Fibroblast of villous mesenchyme (primary cell): Measurements from ENCODE around the gene NFKBIE. TPM values are rescaled to one million over a fixed set of nuclear protein-coding genes. Genes with fewer than 3 reads are reported as not detected.

Source experiments
- DNase-seq: peaks from one replicate; pipeline ENCODE4 v3.0.0-alpha.2; 2010; ENCODE audit warnings: low read depth
- H3K4me3 ChIP-seq: 2 replicates; pipeline ENCODE4 v1.5.1; 2011; ENCODE audit warnings: low read depth, mild to moderate bottlenecking, low read length
- total RNA-seq: library from RNA; depleted of rRNA; stranded (reverse); fragments of >200 nt; gene quantifications from 2 replicates; pipeline ENCODE4 v1.2.3, GENCODE V29; 2012
- TF ChIP-seq, protein P1 (sequence below): IDR thresholded peaks from 2 replicates; pipeline ENCODE4 v1.5.1; 2012; ENCODE audit warnings: low read depth, mild to moderate bottlenecking, low read length; ENCODE audit not compliant: insufficient read depth

Gene NFKBIE
- total RNA-seq, 1 donor: 17.7 TPM

DNA sequence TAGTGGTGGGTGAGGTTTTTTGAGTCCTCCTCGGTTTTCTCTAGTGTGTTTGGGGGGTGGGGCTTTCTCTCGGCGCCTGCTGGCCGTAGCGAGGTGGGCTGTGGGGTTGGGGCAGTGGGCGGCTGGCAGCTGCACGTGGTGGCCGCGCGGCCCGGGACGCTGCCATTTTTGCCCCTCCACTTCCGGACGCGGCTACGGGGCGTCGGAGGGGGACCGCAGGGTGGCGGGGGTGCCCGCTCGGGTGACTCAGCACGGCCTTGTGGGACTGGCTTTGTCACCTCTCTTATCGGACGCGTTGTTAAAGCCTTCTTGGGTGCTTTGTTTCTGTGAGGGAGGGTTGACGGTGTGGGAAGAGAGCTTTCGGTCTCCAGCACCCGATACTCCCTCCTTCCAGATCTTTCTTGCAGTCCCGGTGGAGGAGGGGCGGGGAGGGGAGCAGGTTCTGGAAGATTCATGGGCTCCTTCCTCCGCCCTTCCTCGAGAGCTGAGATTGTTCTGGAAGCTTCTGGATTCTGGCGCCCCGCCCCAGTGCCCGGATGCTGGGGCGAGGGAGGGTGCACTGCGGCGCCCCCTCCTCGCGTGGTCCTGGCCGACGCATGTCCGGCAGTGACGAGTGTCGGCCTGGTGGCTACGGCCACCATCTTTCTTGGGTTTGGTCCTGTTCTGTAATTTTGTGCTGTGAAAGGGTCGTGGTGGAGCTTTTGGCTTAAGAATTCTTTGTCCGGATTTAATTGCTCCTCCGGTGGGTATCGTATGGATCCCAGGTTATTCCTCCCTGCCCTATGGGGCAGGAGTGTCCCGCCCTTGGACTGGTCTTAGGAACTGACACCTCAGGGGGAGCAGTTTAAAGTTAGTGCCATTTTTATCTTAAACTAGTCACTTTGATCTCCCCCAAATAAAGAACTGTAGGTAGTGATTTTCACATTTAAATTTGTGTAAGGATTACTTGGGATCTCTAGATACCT lies 17.7 kb downstream of the NFKBIE start:
- TF ChIP-seq, protein P1, sequence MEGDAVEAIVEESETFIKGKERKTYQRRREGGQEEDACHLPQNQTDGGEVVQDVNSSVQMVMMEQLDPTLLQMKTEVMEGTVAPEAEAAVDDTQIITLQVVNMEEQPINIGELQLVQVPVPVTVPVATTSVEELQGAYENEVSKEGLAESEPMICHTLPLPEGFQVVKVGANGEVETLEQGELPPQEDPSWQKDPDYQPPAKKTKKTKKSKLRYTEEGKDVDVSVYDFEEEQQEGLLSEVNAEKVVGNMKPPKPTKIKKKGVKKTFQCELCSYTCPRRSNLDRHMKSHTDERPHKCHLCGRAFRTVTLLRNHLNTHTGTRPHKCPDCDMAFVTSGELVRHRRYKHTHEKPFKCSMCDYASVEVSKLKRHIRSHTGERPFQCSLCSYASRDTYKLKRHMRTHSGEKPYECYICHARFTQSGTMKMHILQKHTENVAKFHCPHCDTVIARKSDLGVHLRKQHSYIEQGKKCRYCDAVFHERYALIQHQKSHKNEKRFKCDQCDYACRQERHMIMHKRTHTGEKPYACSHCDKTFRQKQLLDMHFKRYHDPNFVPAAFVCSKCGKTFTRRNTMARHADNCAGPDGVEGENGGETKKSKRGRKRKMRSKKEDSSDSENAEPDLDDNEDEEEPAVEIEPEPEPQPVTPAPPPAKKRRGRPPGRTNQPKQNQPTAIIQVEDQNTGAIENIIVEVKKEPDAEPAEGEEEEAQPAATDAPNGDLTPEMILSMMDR: no peak
- DNase-seq: peak; percentile 68
- peak overlapping the region; percentile 100 for H3K4me3 ChIP-seq

DNA sequence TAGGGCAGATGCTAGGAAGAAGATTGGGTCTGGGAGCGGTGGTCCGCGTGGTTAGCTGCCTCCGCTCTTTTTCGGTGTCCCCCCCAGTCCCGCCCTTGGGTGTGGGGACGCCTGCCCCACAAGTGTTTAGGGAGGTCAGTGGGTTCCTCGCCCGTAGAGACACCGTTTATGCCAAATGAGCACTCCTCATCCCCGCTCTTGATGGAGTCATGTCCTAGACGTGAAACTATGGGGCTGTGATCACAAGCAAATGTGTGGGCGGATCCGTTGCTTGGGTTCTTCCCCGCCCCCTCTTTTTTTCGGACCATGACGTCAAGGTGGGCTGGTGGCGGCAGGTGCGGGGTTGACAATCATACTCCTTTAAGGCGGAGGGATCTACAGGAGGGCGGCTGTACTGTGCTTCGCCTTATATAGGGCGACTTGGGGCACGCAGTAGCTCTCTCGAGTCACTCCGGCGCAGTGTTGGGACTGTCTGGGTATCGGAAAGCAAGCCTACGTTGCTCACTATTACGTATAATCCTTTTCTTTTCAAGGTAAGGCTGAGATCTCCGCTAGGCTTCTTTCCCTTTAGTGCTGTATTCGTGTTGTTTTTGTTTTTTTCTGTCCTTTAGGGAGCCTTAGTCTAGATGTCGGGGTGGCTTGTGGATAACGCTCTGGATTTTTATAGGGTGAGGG lies 18.6 kb downstream of the NFKBIE start, which contains the start of gene HSP90AB1:
TSS of gene HSP90AB1 (plus strand) at position 439 of the 675 bp plus-strand sequence. CDS start 1,529 bp downstream, outside the sequence.
- peak; percentile 99 for DNase-seq
- TF ChIP-seq, protein P1: no peak
- peak within 1 kb of the TSS; percentile 100 for H3K4me3 ChIP-seq

DNA sequence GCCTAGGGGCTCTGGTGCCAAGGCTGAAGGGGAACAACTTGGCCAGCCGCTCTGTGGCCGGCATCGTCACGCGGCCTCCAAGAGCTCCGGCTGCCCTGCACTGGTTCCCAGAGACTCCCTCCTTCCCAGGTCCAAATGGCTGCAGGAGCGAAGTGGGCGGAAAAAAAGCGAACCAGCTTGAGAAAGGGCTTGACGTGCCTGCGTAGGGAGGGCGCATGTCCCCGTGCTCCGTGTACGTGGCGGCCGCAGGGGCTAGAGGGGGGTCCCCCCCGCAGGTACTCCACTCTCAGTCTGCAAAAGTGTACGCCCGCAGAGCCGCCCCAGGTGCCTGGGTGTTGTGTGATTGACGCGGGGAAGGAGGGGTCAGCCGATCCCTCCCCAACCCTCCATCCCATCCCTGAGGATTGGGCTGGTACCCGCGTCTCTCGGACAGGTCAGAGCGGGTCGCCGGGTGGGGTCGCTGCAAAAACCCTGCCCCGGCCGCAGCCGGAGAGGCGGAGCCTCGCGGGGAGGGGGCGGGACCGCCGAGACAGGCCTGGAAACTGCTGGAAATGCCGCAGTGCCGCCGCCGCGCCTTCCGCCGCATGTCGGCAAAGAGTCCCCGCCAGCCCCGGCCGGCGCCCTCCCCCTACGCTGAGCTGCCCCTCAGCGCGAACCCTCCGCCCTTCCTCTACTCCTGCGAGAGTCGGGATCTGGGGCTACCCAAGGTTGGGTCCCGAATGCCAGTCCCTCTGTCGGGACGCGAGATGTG lies 19.3 kb downstream of the NFKBIE start:
- TF ChIP-seq, protein P1: peak; percentile 24
- H3K4me3 ChIP-seq: peak overlapping the region; percentile 100
- DNase-seq: peak; percentile 87

DNA sequence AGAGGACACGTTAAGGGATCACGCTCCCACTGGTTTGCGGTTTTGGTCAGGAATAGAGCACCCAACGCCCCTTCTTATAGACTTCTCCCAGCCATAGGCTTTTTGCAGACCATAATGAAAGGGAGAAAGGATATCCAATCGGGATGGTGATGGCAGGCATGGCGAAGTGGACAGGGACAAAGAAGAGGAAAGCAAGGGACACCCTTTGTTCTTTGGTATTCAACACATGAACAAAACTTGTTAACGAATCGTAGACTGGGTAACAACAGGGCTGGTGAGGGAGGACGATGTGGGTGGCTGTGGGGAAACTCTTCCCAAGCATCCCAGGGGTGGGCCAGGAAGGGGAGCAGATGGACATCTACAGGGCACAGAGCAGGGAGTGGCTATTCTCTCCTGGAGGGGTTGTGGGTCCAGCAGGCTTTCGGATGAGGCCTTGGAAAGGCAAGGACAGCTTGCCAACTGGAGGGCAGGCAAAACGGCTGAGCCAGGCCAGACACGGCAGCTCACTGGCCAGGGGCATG lies 19.9 kb downstream of the NFKBIE start:
- no peak for DNase-seq
- TF ChIP-seq, protein P1: no peak
- peak overlapping the region; percentile 100 for H3K4me3 ChIP-seq

DNA sequence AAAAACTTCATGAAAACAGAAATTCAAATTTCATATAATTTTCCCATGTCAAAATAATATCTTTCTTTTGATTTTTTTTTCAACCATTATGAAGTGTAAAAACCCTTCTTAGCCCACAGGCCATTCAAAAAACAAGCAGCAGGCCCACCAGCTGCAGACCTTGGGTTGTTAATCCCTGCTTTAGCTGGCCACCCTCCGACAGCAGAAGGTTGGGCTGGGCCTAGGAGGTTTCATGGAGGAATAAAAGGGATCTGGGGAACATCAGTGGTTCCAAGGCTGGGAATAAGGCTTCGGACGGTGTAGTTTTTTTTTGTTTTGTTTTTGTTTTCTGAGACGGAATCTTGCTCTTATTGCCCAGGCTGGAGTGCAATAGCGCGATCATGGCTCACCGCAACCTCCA lies 22.0 kb downstream of the NFKBIE start:
- DNase-seq: no peak
- no peak overlapping the region for H3K4me3 ChIP-seq
- TF ChIP-seq, protein P1: no peak

DNA sequence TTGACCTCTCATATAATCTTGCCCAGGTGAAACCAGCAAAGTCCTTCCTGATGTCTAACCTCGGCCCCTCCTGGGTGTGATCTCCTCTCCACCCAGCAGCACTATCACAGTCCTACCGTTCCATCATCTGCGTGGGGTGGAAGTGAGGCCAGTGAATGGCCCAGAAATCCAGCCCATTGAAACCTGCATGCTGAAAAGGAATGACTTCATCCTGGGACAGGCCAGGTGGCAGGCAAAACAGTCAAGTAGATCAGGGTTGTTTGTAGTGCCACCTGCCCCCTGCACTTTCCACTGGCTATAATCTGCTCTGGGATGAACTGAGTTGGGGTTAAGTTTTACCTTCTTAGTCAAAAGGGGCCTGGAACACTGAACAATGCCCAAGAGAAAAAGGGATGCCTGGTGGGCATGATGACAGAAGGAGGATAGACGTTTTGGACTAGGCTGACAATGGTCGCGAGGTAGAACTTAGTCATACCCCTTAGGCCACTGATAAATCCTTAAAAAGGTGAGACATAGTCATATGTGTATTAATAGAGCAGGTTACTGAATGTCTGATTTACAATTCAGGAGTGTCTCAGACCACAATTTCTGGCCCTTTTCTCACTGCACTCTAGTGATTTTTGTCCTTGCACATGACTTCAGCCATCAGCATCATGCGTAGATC lies 26.5 kb downstream of the NFKBIE start:
- no peak overlapping the region for H3K4me3 ChIP-seq
- no peak for DNase-seq
- TF ChIP-seq, protein P1: no peak
